GM12865 (cell line): ENCODE data around the gene PRIM1.

Experiments
- DNase-seq: peaks from one replicate; pipeline ENCODE4 v3.0.0; 2010; ENCODE audit warnings: low read depth
- H3K4me3 ChIP-seq: 2 replicates; pipeline ENCODE4 v1.5.1; 2011; ENCODE audit warnings: mild to moderate bottlenecking, low read depth, low read length, control low read depth
- TF ChIP-seq, protein P1 (sequence below): IDR thresholded peaks from 2 replicates; pipeline ENCODE4 v1.5.1; 2011; ENCODE audit warnings: low read length, control low read depth, low read depth, inconsistent platforms; ENCODE audit not compliant: insufficient read depth; ENCODE audit errors: missing control alignments

PRIM1 gene

DNA sequence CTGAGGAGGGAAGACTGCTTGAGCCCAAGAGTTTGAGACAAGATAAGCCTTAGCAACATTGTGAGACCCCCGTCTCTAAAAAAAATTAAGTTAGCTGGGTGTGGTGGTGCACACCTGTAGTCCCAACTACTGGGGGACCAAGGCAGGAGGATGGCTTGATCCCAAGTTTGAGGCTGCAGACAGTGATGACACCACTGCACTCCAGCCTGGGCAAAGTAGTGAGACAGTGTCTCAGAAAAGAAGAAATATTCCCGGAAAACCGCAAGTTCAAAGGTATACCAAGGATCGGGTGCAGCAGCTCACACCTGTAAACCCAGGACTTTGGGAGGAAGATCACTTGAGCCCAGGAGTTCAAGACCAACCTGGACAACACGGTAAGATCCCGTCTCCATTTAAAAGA is 69.8 kb downstream of the PRIM1 start:
- DNase-seq = no peak
- TF ChIP-seq, protein P1, sequence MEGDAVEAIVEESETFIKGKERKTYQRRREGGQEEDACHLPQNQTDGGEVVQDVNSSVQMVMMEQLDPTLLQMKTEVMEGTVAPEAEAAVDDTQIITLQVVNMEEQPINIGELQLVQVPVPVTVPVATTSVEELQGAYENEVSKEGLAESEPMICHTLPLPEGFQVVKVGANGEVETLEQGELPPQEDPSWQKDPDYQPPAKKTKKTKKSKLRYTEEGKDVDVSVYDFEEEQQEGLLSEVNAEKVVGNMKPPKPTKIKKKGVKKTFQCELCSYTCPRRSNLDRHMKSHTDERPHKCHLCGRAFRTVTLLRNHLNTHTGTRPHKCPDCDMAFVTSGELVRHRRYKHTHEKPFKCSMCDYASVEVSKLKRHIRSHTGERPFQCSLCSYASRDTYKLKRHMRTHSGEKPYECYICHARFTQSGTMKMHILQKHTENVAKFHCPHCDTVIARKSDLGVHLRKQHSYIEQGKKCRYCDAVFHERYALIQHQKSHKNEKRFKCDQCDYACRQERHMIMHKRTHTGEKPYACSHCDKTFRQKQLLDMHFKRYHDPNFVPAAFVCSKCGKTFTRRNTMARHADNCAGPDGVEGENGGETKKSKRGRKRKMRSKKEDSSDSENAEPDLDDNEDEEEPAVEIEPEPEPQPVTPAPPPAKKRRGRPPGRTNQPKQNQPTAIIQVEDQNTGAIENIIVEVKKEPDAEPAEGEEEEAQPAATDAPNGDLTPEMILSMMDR = no peak
- peak overlapping the region; percentile 62 for H3K4me3 ChIP-seq
